Brain pericyte (primary cell): Measurements from ENCODE around the gene ARHGAP10.

Source experiments
- DNase-seq: peaks from one replicate; pipeline ENCODE4 v3.0.0-alpha.2; 2012; ENCODE audit warnings: low read depth, low spot score

ARHGAP10 gene

DNA sequence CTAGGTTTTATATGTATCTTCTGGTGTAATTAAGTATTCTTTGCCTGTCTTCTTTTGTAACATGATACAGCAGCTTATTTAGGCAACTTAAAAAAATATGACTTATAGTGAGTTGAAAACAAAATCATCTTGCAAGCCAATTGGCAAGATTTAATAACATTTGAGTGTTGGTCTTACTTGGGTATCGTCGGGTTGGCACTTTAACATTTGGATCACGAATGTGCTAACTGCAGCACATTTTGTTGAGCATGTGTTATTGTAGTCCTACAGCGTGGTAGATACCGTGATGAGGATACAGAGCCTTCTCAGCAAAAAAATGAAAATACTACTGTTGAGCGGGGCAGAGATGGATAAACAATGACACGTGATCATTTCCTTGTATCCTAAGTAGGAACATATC lies 295.3 kb downstream of the ARHGAP10 start:
- DNase-seq, result no peak

DNA sequence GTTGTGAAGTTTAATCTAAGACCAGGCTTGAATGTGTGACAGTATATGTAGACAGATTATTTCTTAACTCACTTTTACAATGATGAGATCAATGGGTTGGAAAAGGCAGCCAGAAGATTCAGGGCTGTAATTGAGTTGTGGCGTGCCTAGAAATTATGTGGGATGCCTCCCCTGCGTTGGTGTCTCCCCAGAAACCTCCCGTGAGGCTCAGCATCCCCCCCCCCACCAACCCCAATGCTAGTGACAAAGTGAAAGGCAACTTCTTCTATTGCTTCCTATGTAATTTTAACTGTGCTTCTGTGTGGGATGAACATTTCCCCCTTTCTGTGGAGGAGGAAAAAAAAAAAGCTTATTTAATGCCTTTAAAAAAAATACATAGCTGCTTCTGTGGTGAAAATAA lies 297.9 kb downstream of the ARHGAP10 start:
- no peak for DNase-seq

DNA sequence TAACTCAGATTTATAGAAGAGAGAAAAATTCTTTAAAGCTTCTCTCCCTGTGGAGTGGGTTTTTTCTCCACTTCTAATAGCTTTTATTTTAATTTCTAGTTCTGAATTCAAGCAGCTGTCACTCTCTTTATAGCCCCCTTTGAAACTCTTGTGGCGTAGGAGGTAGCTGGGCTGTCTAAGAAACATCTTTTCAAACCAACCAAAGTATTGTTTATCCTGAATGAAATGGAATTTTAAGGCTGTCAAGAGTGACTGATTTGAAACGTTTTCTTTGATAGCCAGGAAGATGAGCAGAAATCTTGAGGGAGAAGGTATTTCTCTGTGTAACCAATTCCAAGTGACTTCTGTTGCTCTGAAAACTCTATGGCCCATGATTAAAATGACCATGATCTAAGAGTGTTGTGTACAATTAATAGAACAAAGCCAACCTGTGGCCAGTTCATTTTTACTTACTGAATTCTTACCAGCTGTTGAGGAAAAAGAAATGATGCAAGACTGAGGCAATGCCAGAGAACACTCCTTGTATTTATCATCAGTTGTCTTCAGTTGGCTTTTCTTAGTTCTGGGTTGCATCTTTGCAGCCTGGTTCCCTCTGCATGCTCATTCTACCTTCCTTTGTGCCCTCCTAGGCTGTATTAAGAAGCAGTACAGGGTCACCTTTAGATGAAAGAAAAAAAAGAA lies 298.4 kb downstream of the ARHGAP10 start:
- DNase-seq, result no peak

DNA sequence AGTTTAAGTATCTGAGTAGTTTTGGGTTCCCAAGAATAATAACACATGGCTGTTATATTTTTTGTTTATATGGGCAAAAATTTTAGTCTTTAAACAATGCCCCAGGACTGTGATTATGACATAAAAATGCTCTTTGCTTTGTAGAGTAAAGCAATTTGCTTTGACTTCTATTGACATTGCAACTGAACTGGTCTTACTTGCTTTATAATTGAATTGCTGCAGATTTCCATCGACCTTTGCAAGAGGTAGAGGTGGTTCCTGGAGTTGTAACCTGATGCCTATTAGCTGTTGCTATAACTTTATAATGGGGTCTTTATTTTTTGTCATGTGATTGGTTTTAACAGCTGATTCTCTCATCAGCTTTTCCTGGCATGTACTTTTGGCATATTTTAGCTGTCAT lies 302.9 kb downstream of the ARHGAP10 start:
- no peak for DNase-seq

DNA sequence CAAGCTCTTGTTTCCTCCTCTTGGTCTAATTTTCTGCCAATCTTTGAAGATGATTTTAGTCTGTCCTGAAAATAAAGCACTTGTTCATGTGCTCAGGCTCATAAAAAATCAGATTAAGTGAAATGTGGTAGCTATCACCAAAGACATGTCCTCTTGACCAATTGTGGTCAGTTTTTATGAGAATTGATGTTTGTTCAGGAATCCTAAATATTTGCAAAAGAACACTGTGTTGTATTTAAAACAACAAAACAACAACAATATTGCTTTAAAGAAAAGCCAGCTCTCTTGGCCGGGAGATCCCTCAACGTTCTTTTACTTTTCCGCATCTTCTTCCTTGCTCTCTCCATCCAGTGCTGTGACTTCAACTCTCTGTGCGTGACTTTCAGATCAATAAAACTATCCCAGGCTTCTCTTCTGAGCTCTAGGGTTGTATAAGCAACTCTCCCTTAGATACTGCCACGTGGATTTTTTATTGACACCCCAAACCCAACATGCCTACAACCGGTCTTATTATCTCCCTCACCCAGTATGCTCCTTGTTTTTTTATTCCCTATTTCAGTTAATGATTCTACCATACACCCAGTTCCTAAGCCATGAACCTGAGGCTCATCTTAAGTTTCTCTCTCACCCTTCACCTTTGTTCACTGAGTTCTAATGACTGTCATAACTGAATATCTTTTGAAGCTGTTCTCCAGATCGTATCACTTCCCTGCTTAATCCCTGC lies 309.9 kb downstream of the ARHGAP10 start:
- DNase-seq, result no peak

DNA sequence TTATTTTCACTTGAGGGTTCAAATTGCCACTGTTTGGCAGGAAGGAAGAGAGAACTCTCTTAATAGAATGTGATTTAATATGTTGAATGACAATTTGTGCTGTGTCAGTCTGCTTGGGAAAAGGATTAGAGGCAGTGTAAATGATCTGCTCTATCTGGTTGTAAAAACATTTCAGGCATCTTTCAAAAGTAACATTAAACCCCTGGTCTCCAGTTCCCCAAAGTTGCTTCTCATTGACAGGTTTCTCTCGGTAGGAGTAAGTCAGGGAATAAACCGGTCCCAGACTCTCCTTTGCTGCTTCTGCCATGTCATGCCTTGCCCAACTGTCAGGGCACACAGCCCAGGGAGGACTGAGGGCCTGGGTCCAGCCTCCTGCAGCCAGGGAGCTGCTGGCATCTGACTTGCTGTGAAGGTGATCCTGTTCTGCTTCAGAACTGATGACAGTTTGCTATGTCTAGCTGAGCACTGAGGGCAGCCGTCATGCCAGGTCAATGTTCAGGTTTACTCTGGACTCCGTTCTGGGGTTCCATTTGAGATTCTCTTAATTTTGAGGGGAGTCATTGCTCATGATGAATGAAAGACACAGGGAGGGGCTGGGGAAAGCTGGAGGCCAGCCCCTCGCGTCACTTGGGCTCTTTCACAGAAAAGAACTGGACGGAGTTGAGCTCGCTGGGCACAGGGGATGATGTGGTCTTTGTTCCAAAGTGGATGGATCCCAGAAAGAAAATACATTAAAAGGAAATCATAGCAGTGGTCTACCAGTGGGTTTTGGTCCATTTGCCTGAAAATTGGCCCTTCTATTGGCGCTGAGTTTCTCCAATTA lies 312.4 kb downstream of the ARHGAP10 start:
- no peak for DNase-seq

DNA sequence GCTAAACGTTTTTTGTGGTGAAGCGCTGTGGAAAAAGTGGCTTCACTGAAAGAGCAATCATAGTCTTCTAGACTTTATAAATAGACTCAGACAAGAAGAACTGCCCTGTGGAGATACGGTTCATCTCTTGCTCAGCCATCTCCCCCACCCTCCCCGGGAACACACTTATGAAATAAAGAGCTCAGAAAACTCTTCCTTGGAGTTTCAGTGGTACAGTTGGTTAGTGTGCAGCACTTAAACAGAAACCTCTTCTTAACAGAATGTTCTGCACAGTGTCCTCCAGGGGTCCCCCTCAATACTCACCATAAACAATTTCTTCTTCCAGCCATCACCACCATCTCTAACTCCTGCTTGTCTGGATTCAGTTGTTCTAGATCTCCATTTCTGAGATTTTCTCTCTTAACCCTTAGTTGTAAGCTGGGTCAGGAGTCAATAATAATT lies 313.0 kb downstream of the ARHGAP10 start:
- DNase-seq, result no peak

DNA sequence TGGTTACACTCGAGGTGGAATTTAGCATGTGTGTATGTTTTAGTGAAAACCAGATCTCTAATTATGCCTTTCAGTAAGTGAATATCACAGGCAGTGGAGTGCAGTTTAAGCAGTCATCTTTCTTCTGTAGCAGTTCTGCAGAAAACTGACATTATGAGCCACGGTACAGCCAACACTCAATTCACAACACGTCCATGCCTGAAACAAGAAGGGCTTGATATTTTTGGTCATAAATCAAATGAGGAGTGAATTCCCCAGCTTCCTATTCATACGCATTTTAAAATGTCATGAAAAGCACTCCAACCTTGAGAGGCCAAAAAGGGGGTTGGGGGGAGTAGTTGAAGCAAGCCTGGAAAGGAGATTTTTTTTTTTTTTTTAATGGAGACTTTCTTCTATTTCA lies 316.7 kb downstream of the ARHGAP10 start:
- DNase-seq, result no peak

DNA sequence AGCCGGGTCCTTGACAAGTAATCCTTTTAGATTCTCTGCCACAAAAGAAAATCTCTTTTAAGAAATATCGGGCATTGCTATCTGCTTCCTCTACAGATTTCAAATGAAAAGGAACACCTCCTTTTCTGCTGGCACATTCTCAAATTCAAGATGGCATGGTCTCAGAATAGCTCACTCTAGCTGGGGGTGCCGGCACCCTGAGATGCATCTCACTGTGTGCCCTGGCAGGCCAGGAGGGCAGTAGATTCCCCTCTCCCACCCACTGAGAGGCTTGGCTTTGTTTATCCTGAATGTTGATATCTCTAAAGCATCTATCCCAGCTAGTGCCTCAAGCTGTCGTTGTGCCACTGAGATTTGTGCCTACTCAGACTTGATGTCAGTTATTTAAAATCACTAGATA lies 319.5 kb downstream of the ARHGAP10 start:
- DNase-seq, result no peak

DNA sequence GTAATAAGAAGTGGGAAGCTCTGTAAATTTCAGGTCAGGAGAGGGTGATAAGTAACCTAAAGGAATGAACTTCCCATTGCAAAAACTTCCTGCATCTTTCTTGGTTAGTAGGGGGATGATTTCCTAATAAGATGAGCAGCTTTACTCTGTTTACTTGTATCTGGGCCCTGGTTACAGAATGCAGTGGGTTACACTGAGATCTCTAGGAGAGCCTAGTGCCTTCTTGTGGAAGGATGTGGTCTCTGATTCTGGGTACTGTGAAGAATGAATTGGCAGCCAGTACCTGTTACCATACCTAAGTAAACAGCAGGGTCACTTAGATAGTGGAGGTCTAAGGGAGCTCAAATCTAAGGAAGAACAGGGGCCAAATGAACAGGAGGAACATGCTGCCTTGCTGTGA lies 320.6 kb downstream of the ARHGAP10 start:
- DNase-seq, result no peak

DNA sequence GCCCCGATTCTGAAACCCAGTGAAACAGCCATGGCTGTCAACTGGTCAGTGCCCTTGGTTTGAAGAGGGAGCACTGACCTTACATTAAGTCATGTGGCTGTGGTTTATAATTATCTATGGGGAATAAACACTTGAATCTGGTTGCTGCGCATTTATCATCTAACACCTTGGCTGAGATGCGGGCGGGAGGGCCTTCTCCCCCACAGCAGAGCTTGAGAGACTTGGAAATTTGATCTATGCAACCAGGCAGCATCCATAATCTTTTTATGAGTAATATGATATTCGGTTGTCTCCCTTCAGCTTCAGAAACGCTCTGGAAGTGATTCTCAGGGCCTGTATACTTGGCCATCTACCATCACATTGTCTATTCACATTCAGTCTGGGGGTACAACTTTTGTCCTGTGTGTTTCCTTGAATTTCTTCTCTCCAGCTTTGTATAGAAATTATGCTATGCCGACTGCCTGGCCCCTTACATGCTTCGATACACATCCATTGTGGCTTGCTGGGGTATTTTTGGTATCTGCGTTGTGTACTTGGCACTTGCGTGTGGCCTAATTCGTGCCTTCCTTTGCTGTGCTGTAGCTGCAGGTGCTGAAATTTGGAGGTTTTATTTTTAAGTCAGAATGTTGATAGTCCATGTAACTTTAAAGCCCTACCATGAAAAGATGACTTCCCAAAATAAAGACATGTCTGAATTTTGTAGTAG lies 321.6 kb downstream of the ARHGAP10 start:
- no peak for DNase-seq

DNA sequence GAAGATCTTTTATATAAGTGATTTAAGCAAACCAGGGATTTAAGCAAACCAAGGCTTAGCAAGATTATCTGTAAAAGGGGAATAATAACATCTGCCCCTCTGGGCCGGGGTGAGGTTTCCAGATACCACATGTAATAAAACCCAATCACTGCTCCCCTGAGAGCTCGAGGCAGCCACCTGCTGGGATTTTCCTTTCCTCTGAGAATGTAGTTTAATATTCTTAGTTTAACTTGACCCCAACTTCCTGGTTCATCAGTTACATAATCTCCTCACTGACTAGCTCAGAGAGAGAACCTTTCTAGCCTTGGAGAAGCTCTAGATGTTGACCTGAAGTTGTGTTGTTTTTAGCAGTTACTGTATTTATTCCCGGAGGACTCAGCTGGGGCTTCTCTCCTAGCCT lies 322.4 kb downstream of the ARHGAP10 start:
- DNase-seq, result peak; percentile 21

DNA sequence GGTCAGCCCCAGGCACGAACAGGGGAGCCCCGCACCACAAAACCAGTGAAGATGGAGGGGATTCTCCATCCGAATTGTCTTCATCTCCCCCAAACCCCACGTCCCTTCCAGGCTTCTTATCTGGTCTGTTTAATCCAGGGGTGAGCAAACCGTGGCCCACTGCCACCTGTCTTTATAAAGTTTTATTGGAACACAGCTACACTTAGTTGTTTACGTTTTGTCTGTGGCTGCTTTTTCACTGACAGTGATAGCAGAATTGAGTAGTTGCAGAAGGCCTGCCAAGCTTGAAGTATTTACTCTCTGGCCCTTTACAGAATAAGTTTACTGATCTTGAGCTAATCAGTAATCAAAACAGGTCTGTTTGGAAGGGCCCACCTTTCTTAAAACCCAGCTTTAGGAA lies 324.0 kb downstream of the ARHGAP10 start:
- DNase-seq, result no peak

DNA sequence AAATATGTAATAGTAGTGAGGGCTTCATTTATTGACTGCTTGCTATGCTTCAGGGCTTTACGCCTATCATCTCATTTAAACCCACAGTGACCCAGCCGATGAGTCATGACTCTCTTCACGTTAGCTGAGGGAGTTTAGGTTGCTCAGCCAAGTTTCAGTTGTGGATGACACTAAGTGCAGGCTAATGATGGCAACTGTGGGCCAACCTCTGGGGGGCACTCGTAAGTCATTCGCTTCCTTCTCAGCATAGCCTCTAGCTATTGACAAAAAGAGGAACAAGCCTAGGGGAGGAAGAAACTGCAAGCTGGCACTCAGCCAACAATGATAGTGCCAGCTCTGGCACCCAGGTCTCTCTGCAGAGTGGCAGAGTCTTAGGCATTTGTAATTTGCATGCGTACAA lies 325.0 kb downstream of the ARHGAP10 start:
- no peak for DNase-seq

DNA sequence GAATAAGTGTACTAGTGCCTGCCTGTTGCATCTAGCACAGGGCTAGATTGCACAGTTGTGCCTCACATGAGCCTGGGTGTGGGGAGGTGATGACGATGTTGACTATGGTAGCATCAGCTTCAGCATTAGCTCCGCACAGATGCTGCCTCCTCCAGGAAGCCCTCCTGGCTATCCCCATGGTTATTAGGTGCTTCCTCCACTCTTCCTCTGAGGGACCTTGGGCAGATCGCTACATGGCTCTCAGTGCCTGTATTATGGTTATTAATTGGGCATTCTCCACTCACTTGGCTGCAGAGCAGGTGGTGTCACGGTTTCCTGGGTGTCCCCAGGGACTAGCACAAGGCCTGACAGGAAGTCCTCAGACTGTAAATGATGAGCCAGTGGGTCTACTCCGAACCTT lies 325.6 kb downstream of the ARHGAP10 start:
- DNase-seq, result no peak

DNA sequence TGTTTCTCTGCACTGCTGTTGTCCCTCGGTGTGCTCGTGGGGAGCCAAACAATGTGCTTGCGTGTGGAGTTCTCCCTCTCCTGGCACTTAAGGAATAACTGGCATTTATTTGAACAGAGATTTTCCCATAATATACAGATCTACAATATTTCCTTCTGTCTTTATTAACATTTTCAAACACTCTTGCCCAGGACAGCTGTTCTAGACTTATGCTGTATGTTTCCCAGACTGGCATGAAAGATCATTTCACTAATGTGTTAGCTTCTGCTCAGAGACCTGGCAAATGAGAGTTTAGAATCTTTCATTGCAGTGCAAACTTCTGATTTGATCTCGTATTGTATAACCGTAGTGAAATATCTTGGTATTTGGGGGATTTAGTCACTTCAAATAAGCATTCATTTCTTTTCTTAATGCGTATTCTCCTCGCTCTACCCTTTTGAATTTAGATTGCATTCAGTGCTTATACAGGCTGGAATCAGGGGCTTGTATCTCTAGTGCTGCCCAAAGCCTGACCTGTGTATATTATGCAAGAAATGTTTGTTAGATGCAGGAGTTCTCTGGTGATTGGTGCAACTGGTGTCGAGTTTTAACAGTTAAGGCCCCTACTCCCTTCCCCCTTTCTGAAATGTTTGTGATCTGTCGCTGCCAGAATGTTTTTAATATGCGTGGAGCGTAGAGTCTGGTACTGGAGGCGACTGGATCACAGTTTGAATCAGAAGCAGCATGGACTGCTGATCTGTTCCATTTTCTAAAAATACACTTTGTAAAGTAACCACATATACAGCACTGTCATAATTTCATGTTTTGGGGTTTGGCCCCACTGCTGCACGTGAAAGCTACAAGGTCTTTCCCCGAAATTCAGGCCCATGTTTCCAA lies 326.3 kb downstream of the ARHGAP10 start:
- DNase-seq, result no peak

DNA sequence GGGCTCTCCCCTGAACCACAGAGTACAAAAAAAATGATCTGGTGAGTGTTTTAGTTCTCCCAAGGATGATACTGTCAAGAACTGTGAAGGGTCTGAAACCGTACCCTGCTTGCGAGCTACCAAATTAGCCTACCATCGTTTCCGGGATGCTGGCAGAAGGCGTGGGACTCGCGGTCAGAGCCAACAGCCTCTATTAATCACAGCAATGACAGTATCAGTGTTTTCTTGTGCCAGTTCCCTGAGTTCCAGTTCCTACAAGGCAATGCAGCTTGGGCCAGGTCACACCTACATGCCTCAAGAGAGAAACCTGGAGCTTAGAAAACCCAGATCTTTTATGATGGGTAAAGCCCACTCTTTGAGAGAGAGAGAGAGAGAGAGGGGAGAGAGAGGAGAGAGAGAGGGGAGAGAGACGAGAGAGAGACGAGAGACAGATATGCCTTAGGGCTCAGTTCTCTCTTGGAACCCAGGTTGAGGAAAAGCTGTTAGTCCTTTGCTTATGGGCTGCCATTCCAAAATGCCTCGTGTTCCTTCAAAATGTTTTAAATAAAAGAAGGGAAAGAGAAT lies 327.8 kb downstream of the ARHGAP10 start:
- DNase-seq, result no peak

DNA sequence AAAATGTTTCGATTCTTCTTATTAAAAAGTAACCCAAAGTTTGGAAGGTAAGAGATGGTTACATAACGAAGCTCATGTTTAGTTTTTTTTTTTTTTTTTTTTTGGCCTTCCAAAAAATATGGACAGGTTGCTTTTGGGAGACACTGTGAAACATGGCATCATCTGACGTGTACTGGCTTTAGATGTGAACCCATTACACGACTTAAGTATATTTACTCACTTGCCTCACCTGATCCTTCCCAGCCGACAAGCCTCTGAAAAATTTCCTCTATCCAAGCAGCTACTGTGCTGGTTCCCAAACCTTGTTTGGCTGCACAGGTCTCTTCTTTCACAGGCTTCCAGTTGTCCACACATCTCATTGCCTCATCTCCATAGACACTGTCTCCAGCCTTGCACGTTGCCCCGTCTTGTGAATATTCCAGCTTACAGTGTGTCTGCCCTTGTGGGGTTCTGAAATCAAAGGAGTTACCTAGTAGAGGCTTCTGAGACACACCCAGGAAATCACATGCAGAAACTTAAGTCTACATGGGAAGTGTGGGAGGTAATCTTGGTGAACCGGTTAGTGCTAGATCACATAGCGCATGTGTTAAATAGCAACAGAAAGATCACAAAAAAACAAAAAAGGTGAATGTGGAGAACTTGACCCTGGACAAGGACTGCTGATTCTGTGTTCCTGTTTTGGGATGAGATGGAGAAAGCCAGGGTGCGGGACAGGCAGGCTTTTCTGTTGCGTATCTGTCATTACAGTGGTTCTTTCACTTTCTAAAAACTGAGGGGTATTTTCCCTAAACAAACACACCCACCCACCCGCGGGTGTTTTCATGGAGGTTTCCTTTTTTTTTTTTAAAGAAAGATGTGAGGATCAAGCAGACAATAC lies 328.6 kb downstream of the ARHGAP10 start:
- no peak for DNase-seq

DNA sequence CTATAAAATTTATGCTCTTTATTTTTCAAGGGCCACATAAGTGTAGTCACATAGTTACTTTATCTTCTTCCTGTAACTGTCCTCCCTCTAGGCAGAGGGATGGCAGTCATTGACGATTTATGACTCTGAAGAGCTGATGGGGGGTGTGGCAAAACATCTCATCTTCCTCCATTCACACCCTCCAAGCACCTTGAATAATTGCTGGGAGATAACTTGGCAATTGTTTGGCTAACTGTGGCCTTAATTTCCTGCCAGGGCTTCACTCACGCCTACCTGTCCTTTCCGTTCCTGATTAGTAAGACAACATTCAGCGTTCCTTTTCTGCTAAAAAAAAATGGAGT lies 329.2 kb downstream of the ARHGAP10 start:
- DNase-seq, result no peak

DNA sequence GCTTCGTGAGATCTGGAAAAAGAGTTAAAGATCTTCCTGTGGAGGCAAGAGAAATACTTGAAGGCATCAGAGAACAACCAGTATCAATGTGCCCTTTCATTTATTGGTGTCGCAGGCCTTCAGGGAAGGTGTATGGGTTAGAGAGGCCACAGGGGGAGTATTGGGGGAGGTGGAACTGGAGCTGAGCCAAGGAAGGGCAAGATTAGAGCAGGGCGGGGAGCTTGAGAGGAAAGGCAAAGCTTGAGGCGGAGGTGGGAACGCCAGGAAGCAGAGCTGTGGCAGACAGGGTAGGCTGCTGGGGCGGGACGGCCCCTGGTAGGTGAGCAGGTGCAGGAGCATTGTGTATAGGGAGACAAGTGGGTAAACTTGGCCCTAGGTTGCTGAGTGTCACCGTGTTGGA lies 329.9 kb downstream of the ARHGAP10 start:
- DNase-seq, result no peak
